Neural cell (in vitro differentiated cells): Measurements from ENCODE around the gene STAP2. TPM values are rescaled to one million over a fixed set of nuclear protein-coding genes. Genes with fewer than 3 reads are reported as not detected.

ENCODE experiments used
- H2AFZ ChIP-seq: fragments of 200-600, 300-800 bp; sonication (generic), shearing (Covaris generic); 2 replicates; pipeline ENCODE4 v1.6.0; 2014; ENCODE audit warnings: low read depth, mild to moderate bottlenecking, antibody characterized with exemption, low read length, moderate library complexity
- H3F3A ChIP-seq: fragments of 200-600 bp; shearing (Covaris generic); 2 replicates; pipeline ENCODE4 v1.6.1; 2016; ENCODE audit warnings: mild to moderate bottlenecking, moderate library complexity, mixed read lengths, antibody characterized with exemption, low read length; ENCODE audit not compliant: insufficient read depth, poor library complexity, severe bottlenecking
- H3K27ac ChIP-seq: fragments of 200-600, 300-800 bp; sonication (generic), shearing (Covaris generic); 2 replicates; pipeline ENCODE4 v1.5.1; 2014; ENCODE audit warnings: mild to moderate bottlenecking, low read length, moderate library complexity
- H3K27me3 ChIP-seq: fragments of 300-800, 200-600 bp; sonication (generic), shearing (Covaris generic); 2 replicates; pipeline ENCODE4 v1.6.0; 2014; ENCODE audit warnings: mild to moderate bottlenecking, low read depth, low read length, moderate library complexity; ENCODE audit not compliant: insufficient read depth
- H3K36me3 ChIP-seq: fragments of 300-800, 200-600 bp; sonication (generic), shearing (Covaris generic); 2 replicates; pipeline ENCODE4 v1.5.1; 2014; ENCODE audit warnings: mild to moderate bottlenecking, antibody characterized with exemption, low read length, moderate library complexity; ENCODE audit not compliant: insufficient read depth
- H3K4me2 ChIP-seq: fragments of 300-800, 200-600 bp; sonication (generic), shearing (Covaris generic); 2 replicates; pipeline ENCODE4 v1.6.0; 2014; ENCODE audit warnings: mild to moderate bottlenecking, low read length
- H3K4me3 ChIP-seq: fragments of 300-800, 200-600 bp; sonication (generic), shearing (Covaris generic); 2 replicates; pipeline ENCODE4 v1.5.1; 2014; ENCODE audit warnings: mild to moderate bottlenecking, low read length, moderate library complexity
- H3K79me2 ChIP-seq: fragments of 200-600 bp; shearing (Covaris generic); replicated peaks from 2 replicates; pipeline ENCODE4 v1.6.0; 2014; ENCODE audit warnings: mild to moderate bottlenecking, low read length, moderate library complexity; ENCODE audit not compliant: insufficient read depth
- H3K9ac ChIP-seq: fragments of 300-800, 200-600 bp; sonication (generic), shearing (Covaris generic); 2 replicates; pipeline ENCODE4 v1.6.1; 2016; ENCODE audit warnings: mild to moderate bottlenecking, low read length, mixed read lengths
- H3K9me2 ChIP-seq: fragments of 200-600 bp; shearing (Covaris generic); 2 replicates; pipeline ENCODE4 v1.6.1; 2016; ENCODE audit warnings: mild to moderate bottlenecking, low read length, mixed read lengths; ENCODE audit not compliant: insufficient read depth
- H3K9me3 ChIP-seq: fragments of 200-600, 300-800 bp; sonication (generic), shearing (Covaris generic); 2 replicates; pipeline ENCODE4 v1.6.1; 2016; ENCODE audit warnings: mild to moderate bottlenecking, mixed run types, low read length, moderate library complexity, mixed read lengths
- H4K20me1 ChIP-seq: fragments of 200-600 bp; shearing (Covaris generic); 2 replicates; pipeline ENCODE4 v1.6.1; 2016; ENCODE audit warnings: mild to moderate bottlenecking, mixed run types; ENCODE audit not compliant: insufficient read depth
- EP300 ChIP-seq: fragments of 450-650 bp; conservative IDR thresholded peaks from 2 replicates; pipeline ENCODE4 v1.6.1; 2014; ENCODE audit warnings: antibody characterized with exemption, mild to moderate bottlenecking, moderate library complexity; ENCODE audit not compliant: poor library complexity, severe bottlenecking
- EZH2 ChIP-seq: fragments of 200-600, 300-800 bp; shearing (Covaris generic), sonication (generic); IDR thresholded peaks from 2 replicates; pipeline ENCODE4 v1.6.1; 2014; ENCODE audit warnings: antibody characterized with exemption, low read length, borderline replicate concordance, mild to moderate bottlenecking; ENCODE audit not compliant: insufficient read depth, poor library complexity, severe bottlenecking
- MXI1 ChIP-seq: fragments of 450-650 bp; conservative IDR thresholded peaks from 2 replicates; pipeline ENCODE4 v1.6.1; 2014; ENCODE audit warnings: antibody characterized with exemption, mild to moderate bottlenecking; ENCODE audit not compliant: poor library complexity, severe bottlenecking
- POLR2AphosphoS5 ChIP-seq: IDR thresholded peaks from 2 replicates; pipeline ENCODE4 v1.6.1; 2012
- RAD21 ChIP-seq: fragments of 450-650 bp; conservative IDR thresholded peaks from 2 replicates; pipeline ENCODE4 v1.6.1; 2014; ENCODE audit warnings: antibody characterized with exemption, mild to moderate bottlenecking, moderate library complexity
- SMC3 ChIP-seq: fragments of 450-650 bp; conservative IDR thresholded peaks from 2 replicates; pipeline ENCODE4 v1.6.1; 2014; ENCODE audit warnings: antibody characterized with exemption, mild to moderate bottlenecking, moderate library complexity; ENCODE audit not compliant: poor library complexity
- TAF1 ChIP-seq: IDR thresholded peaks from 2 replicates; pipeline ENCODE4 v1.6.1; 2012; ENCODE audit warnings: low read depth
- polyA minus RNA-seq: library from RNA; depleted of rRNA, polyadenylated mRNA; stranded (reverse); fragments of >200 nt; gene quantifications from 2 replicates; pipeline ENCODE4 v1.2.3, GENCODE V29; 2014
- polyA plus RNA-seq: library from polyadenylated mRNA; depleted of rRNA; stranded (reverse); fragments of >200 nt; gene quantifications from 2 replicates; pipeline ENCODE4 v1.2.3, GENCODE V29; 2014
- TF ChIP-seq, protein P1 (sequence below): IDR thresholded peaks from 2 replicates; pipeline ENCODE4 v1.6.1; 2012; ENCODE audit warnings: borderline replicate concordance
- TF ChIP-seq, protein P2 (sequence below): fragments of 450-650 bp; IDR thresholded peaks from 2 replicates; pipeline ENCODE4 v1.5.1; 2014; ENCODE audit warnings: antibody characterized with exemption, mild to moderate bottlenecking, moderate library complexity; ENCODE audit not compliant: poor library complexity, severe bottlenecking

STAP2 gene, protein sequence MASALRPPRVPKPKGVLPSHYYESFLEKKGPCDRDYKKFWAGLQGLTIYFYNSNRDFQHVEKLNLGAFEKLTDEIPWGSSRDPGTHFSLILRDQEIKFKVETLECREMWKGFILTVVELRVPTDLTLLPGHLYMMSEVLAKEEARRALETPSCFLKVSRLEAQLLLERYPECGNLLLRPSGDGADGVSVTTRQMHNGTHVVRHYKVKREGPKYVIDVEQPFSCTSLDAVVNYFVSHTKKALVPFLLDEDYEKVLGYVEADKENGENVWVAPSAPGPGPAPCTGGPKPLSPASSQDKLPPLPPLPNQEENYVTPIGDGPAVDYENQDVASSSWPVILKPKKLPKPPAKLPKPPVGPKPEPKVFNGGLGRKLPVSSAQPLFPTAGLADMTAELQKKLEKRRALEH
- polyA plus RNA-seq (0.16 and 0.62 TPM in 2 replicates), polyA minus RNA-seq (0.49 TPM in 1 of 2 replicates, not detected in the other)

DNA sequence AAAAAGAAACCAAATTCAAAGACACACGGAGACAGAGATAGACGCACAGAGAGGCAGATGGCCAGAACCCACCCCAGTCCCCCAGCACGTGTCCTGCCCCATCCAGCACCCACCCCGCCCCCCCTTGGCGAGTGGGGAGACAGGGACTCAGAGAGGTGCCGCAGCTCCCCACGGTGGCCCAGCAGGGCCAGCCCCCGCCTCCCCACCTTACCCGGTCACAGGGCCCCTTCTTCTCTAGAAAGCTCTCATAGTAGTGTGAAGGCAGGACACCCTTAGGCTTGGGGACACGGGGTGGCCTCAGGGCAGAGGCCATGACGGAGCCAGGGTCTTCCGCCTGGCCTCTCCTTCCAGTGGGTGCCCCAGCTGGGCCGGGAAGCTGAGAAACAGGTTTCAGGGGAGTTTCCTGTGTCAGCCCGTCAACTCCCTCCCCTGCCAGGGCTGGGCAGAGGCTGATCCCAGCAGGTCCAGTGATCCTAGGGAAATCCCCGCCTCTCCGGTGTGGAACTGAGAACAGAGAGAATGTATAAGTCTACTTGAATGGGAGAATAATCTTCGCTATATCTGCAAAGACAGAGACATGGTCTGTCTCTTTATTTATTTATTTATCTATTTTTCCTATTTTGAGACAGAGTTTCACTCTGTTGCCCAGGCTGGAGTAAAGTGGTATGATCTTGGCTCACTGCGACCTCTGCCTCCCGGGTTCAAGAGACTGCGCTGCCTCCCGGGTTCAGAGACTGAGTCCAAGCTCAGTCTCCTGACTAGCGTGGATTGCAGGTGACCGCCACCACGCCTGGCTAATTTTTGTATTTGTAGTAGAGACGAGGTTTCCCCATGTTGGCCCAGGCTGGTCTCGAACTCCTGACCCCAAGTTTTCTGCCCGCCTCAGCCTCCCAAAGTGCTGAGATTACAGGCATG, at the start of gene STAP2:
TSS of gene STAP2 (minus strand) at position 387 of the 915 bp plus-strand sequence. CDS start at position 313, 74 bp downstream.
- no peak within 1 kb of the TSS for H3K27ac ChIP-seq
- H3K4me2 ChIP-seq: no peak within 1 kb of the TSS
- H3K36me3 ChIP-seq: no peaks in the 10 kb centered on the region
- no peak within 1 kb of the TSS for H2AFZ ChIP-seq
- H3K9me2 ChIP-seq: no peaks in the 10 kb centered on the region
- no peaks in the 10 kb centered on the region for H4K20me1 ChIP-seq
- no peak within 1 kb of the TSS for H3K4me3 ChIP-seq
- H3K9me3 ChIP-seq: no peaks in the 10 kb centered on the region
- H3K79me2 ChIP-seq: no peaks in the 10 kb centered on the region
- TF ChIP-seq, protein P1, sequence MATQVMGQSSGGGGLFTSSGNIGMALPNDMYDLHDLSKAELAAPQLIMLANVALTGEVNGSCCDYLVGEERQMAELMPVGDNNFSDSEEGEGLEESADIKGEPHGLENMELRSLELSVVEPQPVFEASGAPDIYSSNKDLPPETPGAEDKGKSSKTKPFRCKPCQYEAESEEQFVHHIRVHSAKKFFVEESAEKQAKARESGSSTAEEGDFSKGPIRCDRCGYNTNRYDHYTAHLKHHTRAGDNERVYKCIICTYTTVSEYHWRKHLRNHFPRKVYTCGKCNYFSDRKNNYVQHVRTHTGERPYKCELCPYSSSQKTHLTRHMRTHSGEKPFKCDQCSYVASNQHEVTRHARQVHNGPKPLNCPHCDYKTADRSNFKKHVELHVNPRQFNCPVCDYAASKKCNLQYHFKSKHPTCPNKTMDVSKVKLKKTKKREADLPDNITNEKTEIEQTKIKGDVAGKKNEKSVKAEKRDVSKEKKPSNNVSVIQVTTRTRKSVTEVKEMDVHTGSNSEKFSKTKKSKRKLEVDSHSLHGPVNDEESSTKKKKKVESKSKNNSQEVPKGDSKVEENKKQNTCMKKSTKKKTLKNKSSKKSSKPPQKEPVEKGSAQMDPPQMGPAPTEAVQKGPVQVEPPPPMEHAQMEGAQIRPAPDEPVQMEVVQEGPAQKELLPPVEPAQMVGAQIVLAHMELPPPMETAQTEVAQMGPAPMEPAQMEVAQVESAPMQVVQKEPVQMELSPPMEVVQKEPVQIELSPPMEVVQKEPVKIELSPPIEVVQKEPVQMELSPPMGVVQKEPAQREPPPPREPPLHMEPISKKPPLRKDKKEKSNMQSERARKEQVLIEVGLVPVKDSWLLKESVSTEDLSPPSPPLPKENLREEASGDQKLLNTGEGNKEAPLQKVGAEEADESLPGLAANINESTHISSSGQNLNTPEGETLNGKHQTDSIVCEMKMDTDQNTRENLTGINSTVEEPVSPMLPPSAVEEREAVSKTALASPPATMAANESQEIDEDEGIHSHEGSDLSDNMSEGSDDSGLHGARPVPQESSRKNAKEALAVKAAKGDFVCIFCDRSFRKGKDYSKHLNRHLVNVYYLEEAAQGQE: no peak
- TF ChIP-seq EZH2 (no peak), SMC3 (no peak), RAD21 (no peak), EP300 (no peak), MXI1 (no peak), POLR2AphosphoS5 (no peak), TAF1 (no peak)
- TF ChIP-seq, protein P2, sequence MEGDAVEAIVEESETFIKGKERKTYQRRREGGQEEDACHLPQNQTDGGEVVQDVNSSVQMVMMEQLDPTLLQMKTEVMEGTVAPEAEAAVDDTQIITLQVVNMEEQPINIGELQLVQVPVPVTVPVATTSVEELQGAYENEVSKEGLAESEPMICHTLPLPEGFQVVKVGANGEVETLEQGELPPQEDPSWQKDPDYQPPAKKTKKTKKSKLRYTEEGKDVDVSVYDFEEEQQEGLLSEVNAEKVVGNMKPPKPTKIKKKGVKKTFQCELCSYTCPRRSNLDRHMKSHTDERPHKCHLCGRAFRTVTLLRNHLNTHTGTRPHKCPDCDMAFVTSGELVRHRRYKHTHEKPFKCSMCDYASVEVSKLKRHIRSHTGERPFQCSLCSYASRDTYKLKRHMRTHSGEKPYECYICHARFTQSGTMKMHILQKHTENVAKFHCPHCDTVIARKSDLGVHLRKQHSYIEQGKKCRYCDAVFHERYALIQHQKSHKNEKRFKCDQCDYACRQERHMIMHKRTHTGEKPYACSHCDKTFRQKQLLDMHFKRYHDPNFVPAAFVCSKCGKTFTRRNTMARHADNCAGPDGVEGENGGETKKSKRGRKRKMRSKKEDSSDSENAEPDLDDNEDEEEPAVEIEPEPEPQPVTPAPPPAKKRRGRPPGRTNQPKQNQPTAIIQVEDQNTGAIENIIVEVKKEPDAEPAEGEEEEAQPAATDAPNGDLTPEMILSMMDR: no peak
- no peak within 1 kb of the TSS for H3K9ac ChIP-seq
- H3K27me3 ChIP-seq: no peaks in the 10 kb centered on the region
- H3F3A ChIP-seq: no peaks in the 10 kb centered on the region

DNA sequence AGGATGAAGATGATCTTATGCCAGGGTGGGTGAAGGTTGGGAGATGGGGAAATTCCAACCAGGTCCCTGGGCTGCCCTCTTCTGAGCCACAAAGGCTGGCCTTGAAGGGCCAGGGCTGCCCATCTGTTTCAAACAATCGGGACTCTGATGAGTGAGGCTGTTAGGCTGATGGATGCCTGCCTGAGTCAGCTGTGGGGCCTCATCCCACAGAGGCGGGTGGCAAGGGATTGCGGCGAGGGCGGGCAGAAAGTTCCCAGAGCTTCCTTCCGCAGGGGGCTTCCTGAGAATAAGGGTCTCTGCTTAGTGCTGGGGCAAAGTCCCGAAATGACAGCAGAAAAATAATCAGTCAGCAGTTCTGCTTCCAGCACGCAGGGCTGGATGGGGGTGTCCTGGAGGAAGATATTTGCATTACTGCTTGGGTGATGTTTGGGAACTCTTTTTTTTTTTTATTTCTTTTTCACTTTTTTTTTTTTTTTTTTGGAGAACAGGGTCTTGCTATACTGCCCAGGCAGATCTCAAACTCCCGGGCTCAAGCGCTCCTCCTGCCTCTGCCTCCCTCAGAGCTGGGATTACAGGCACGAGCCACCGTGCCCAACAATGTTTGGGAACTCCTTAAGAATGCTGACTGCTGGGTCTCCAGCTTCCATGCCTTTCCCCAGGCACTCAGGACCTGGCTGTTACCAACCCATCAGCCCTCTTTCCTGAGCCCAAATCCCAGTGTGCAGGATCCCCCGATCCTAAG, 47.6 kb upstream of the STAP2 start:
- no peak overlapping the region for H3K4me3 ChIP-seq
- H3K27me3 ChIP-seq: no peaks in the 10 kb centered on the region
- H3F3A ChIP-seq: no peaks in the 10 kb centered on the region
- H3K79me2 ChIP-seq: peaks cover 4% of the 10 kb centered on the region
- H2AFZ ChIP-seq: no peak overlapping the region
- no peaks in the 10 kb centered on the region for H3K36me3 ChIP-seq
- no peak for TF ChIP-seq RAD21
- TF ChIP-seq, protein P2: no peak
- TF ChIP-seq, protein P1: no peak
- no peak for TF ChIP-seq EP300
- TF ChIP-seq POLR2AphosphoS5: no peak
- TF ChIP-seq SMC3: no peak
- no peak for TF ChIP-seq EZH2
- no peaks in the 10 kb centered on the region for H4K20me1 ChIP-seq
- no peak overlapping the region for H3K27ac ChIP-seq
- no peaks in the 10 kb centered on the region for H3K9me2 ChIP-seq
- H3K9me3 ChIP-seq: no peaks in the 10 kb centered on the region
- H3K9ac ChIP-seq: no peak overlapping the region
- no peak overlapping the region for H3K4me2 ChIP-seq
